HCT116 (cell line): ENCODE measurements around the gene KIF5A. TPM values are rescaled to one million over a fixed set of nuclear protein-coding genes. Genes with fewer than 3 reads are reported as not detected.

ENCODE experiments used
- ATAC-seq: fragments of 200-7000 bp; cut with Tn5 transposase; 2 replicates; pipeline ENCODE4 v1.9.1; 2020; ENCODE audit warnings: mild to moderate bottlenecking, moderate library complexity
- BruUV-seq: library from RNA; stranded (reverse); fragments of 400-500 nt; replicated peaks from 2 replicates; lab custom pipeline; 2021; lab: Mats Ljungman, UMichigan
- CTCF ChIA-PET: fragments of 300-600 bp; sonication (Branson Sonifier 250); formaldehyde crosslinking; loops from one replicate; lab custom pipeline; 2021; ENCODE audit warnings: antibody characterized with exemption; lab: Charles Lee
- POLR2A ChIA-PET: fragments of 300-600, 350-600 bp; sonication (Branson Sonifier 250); formaldehyde crosslinking; loops from one replicate; lab custom pipeline; 2021; ENCODE audit warnings: antibody characterized with exemption; lab: Charles Lee
- RAD21 ChIA-PET, 2 experiments: fragments of 300-600 bp; sonication (Branson Sonifier 250); formaldehyde crosslinking; loops; one replicate each; lab custom pipeline; 2023; ENCODE audit warnings: low total read pairs in 2 of 2; ENCODE audit not compliant: uncharacterized antibody in 2 of 2, unreplicated experiment in 2 of 2, low non-redundant PET in 1 of 2; lab: Charles Lee
- DNase-seq: peaks from one replicate; pipeline ENCODE4 v3.0.0-alpha.2; 2010; ENCODE audit warnings: low read depth, low spot score
- H2AFZ ChIP-seq: fragments of 200-600 bp; shearing (Covaris generic), sonication (generic); 2 replicates; pipeline ENCODE4 v1.6.1; 2017; ENCODE audit warnings: low read depth, mixed run types, mixed read lengths, antibody characterized with exemption, low read length; ENCODE audit not compliant: poor library complexity, severe bottlenecking
- H3K27ac ChIP-seq: 2 replicates; pipeline ENCODE4 v1.5.1; 2012; ENCODE audit warnings: low read depth, low read length
- H3K27me3 ChIP-seq: fragments of 200-600 bp; sonication (generic); 2 replicates; pipeline ENCODE4 v1.6.1; 2016; ENCODE audit warnings: mixed run types, low read length, mixed read lengths; ENCODE audit not compliant: insufficient read depth
- H3K36me3 ChIP-seq, 2 experiments: fragments of 200-500 bp in 1 of 2; fragments of 200-600 bp in 1 of 2; sonication (Bioruptor generic) in 1 of 2; sonication (generic) in 1 of 2; 2 replicates each; pipeline versions ENCODE4 v1.5.1 to v1.6.1; 2014 to 2016; ENCODE audit warnings: low read length in 2 of 2, inconsistent platforms in 1 of 2, mixed read lengths in 1 of 2, mixed run types in 1 of 2; ENCODE audit not compliant: insufficient read depth in 2 of 2, control insufficient read depth in 1 of 2
- H3K4me1 ChIP-seq, 2 experiments: fragments of 200-600 bp in 1 of 2; sonication (generic) in 1 of 2; 2 replicates each; pipeline versions ENCODE4 v1.5.1 to v1.6.1; 2012 to 2017; ENCODE audit warnings: low read length in 2 of 2, inconsistent platforms in 1 of 2, mild to moderate bottlenecking in 1 of 2, mixed read lengths in 1 of 2, mixed run types in 1 of 2, moderate library complexity in 1 of 2; ENCODE audit not compliant: insufficient read depth in 2 of 2, control insufficient read depth in 1 of 2
- H3K4me2 ChIP-seq: fragments of 200-600 bp; sonication (generic); 2 replicates; pipeline ENCODE4 v1.6.1; 2017; ENCODE audit warnings: mixed run types, low read length, mixed read lengths
- H3K4me3 ChIP-seq, 2 experiments: fragments of 200-600 bp in 1 of 2; sonication (generic) in 1 of 2; replicated peaks in 1 of 2; 2 replicates each; pipeline ENCODE4 v1.5.1; 2011 to 2016; ENCODE audit warnings: low read length in 2 of 2, control low read depth in 1 of 2, low read depth in 1 of 2, mild to moderate bottlenecking in 1 of 2, mixed read lengths in 1 of 2, mixed run types in 1 of 2
- H3K79me2 ChIP-seq: fragments of 200-600 bp; sonication (generic); 2 replicates; pipeline ENCODE4 v1.6.1; 2017; ENCODE audit warnings: mild to moderate bottlenecking, mixed run types, low read length, moderate library complexity, mixed read lengths; ENCODE audit not compliant: insufficient read depth
- H3K9ac ChIP-seq: fragments of 200-600 bp; sonication (generic); 2 replicates; pipeline ENCODE4 v1.6.1; 2016; ENCODE audit warnings: low read length, mixed read lengths
- H3K9me2 ChIP-seq: fragments of 200-600 bp; sonication (generic), shearing (Covaris generic); 2 replicates; pipeline ENCODE4 v1.6.1; 2017; ENCODE audit warnings: mixed run types, mild to moderate bottlenecking, moderate library complexity; ENCODE audit not compliant: insufficient read depth
- H3K9me3 ChIP-seq, 2 experiments: fragments of 200-500 bp in 1 of 2; fragments of 200-600 bp in 1 of 2; sonication (Bioruptor generic) in 1 of 2; sonication (generic) in 1 of 2; 2 replicates each; pipeline ENCODE4 v1.6.1; 2014 to 2017; ENCODE audit warnings: low read length in 2 of 2, mixed read lengths in 2 of 2, inconsistent platforms in 1 of 2, low read depth in 1 of 2, mild to moderate bottlenecking in 1 of 2, mixed run types in 1 of 2, moderate library complexity in 1 of 2; ENCODE audit not compliant: control insufficient read depth in 1 of 2, insufficient read depth in 1 of 2
- H4K20me1 ChIP-seq: fragments of 200-600 bp; sonication (generic), shearing (Covaris generic); 2 replicates; pipeline ENCODE4 v1.6.1; 2017; ENCODE audit warnings: mixed run types, mild to moderate bottlenecking, moderate library complexity; ENCODE audit not compliant: insufficient read depth
- CBX3 ChIP-seq: IDR thresholded peaks from 2 replicates; pipeline ENCODE4 v1.6.1; 2012; ENCODE audit warnings: low read depth
- EGR1 ChIP-seq: IDR thresholded peaks from 2 replicates; pipeline ENCODE4 v1.6.1; 2012; ENCODE audit warnings: low read depth
- ELF1 ChIP-seq: IDR thresholded peaks from 2 replicates; pipeline ENCODE4 v1.6.1; 2012; ENCODE audit warnings: low read depth, borderline replicate concordance
- EZH2phosphoT487 ChIP-seq: fragments of 200-600 bp; IDR thresholded peaks from 2 replicates; pipeline ENCODE4 v1.6.1; 2018; ENCODE audit warnings: antibody characterized with exemption, borderline replicate concordance
- FOSL1 ChIP-seq: IDR thresholded peaks from 2 replicates; pipeline ENCODE4 v1.6.1; 2012; ENCODE audit warnings: low read depth
- JUND ChIP-seq: IDR thresholded peaks from 2 replicates; pipeline ENCODE4 v1.6.1; 2012
- MAX ChIP-seq: IDR thresholded peaks from 2 replicates; pipeline ENCODE4 v1.6.1; 2012
- POLR2A ChIP-seq: IDR thresholded peaks from 2 replicates; pipeline ENCODE4 v1.7.0; 2011; ENCODE audit warnings: borderline replicate concordance; ENCODE audit not compliant: insufficient read depth, insufficient read length; ENCODE audit errors: extremely low read depth
- POLR2AphosphoS5 ChIP-seq: IDR thresholded peaks from 2 replicates; pipeline ENCODE4 v1.6.1; 2011; ENCODE audit warnings: mild to moderate bottlenecking, low read depth, low read length, moderate library complexity
- RAD21 ChIP-seq: IDR thresholded peaks from 2 replicates; pipeline ENCODE4 v1.6.1; 2012; ENCODE audit warnings: low read depth, mild to moderate bottlenecking
- SRF ChIP-seq: IDR thresholded peaks from 2 replicates; pipeline ENCODE4 v1.6.1; 2012; ENCODE audit warnings: low read depth
- TCF7L2 ChIP-seq: IDR thresholded peaks from 2 replicates; pipeline ENCODE4 v1.7.0; 2011; ENCODE audit warnings: borderline replicate concordance, inconsistent platforms; ENCODE audit not compliant: insufficient read depth, insufficient read length; ENCODE audit errors: extremely low read depth
- YY1 ChIP-seq: IDR thresholded peaks from 2 replicates; pipeline ENCODE4 v1.6.1; 2011; ENCODE audit warnings: low read length, low read depth, moderate library complexity, mild to moderate bottlenecking; ENCODE audit not compliant: insufficient replicate concordance; ENCODE audit errors: extremely low read depth
- ZBTB33 ChIP-seq: IDR thresholded peaks from 2 replicates; pipeline ENCODE4 v1.6.1; 2011; ENCODE audit warnings: mild to moderate bottlenecking, low read length, moderate library complexity; ENCODE audit not compliant: insufficient replicate concordance; ENCODE audit errors: extremely low read depth
- ZFX ChIP-seq: fragments of 450-650 bp; IDR thresholded peaks from 2 replicates; pipeline ENCODE4 v1.6.1; 2017
- ZNF274 ChIP-seq: fragments of 200-500 bp; sonication (Bioruptor generic); IDR thresholded peaks from 2 replicates; pipeline ENCODE4 v1.6.1; 2014; ENCODE audit warnings: mild to moderate bottlenecking, low read depth, low read length, inconsistent platforms
- intact Hi-C: fragments of 100-400 bp; cut with micrococcal nuclease; formaldehyde crosslinking; loops from 2 replicates; pipeline ENCODE4 v1.10.0; 2022
- total RNA-seq: library from RNA; stranded (reverse); gene quantifications from one replicate; pipeline ENCODE4 v1.2.1, GENCODE V29; 2021; ENCODE audit not compliant: unreplicated experiment
- TF ChIP-seq, protein P1 (sequence below): IDR thresholded peaks from 2 replicates; pipeline ENCODE4 v1.6.1; 2012

Gene KIF5A
- total RNA-seq, 1 experiment from 2014 or later = 5.2 TPM

DNA sequence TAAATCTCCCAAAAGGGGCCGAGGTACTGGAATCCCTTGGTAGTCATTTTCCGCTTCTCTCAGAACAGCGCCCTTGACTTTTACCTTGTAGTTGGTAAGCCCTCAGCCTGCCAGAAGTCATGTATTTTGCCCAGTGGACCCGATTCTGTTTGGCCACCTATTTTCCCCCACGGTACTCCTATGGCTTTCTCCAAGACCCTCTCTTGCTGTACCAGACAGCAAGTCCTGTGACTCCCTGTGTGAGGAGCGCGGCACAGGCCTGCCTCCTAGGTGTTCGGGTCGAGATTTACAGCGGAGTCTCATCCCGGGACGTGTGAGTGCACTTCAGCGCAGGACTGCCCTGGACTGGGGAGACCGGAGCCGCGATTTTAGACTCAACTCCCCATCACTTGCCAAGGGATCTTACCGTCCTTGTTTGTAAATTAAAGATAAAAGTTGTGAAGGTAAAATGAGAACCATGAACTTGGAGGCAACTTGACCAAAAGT lies 28.3 kb upstream of the KIF5A start:
- Histone ChIP-seq H2AFZ (no peak overlapping the region), H3K79me2 (peaks cover 61% of the 10 kb centered on the region), H3K9me2 (no peaks in the 10 kb centered on the region), H3K9ac (peak overlapping the region; percentile 79), H3K9me3 (no peaks in the 10 kb centered on the region), H3K27ac (peak overlapping the region; percentile 85), H3K27me3 (no peaks in the 10 kb centered on the region), H3K4me2 (peak overlapping the region; percentile 94), H3K4me1 (peaks cover 24 to 56% of the 10 kb centered on the region in 2 experiments), H4K20me1 (peaks cover 7% of the 10 kb centered on the region; the same call in 1 of the 2 replicates), H3K36me3 (peaks cover 15 to 31% of the 10 kb centered on the region in 2 experiments), H3K4me3 (peak overlapping the region in 1 of 2 experiments; percentile 93; a peak in 3 of 4 replicates)
- peak; percentile 53 for TF ChIP-seq POLR2A
- TF ChIP-seq ZFX = no peak
- no peak for TF ChIP-seq RAD21
- POLR2A ChIA-PET = interaction anchor here (0.9 to 1.3 kb wide), 2 partner anchors 11 to 22 kb away, joined by 3 read pairs; no protein-coding TSS in a partner anchor
- no TSS peak for BruUV-seq
- intact Hi-C loops = no loop called here
- CTCF ChIA-PET = no interaction called here
- RAD21 ChIA-PET = interaction anchor here in 1 of 2 experiments (0.7 kb wide), 1 partner anchor 11 kb away, joined by 3 read pairs; no protein-coding TSS in a partner anchor
- DNase-seq (no peak), ATAC-seq (no peak)

- RAD21 ChIA-PET = no interaction called here
- no peak within 1 kb of the TSS for H2AFZ ChIP-seq
- intact Hi-C loops = no loop called here
- DNase-seq = peak; percentile 75
- H4K20me1 ChIP-seq = peaks cover 7% of the 10 kb centered on the region; the same call in 1 of the 2 replicates
- no peaks in the 10 kb centered on the region for H3K27me3 ChIP-seq
- no peaks in the 10 kb centered on the region for H3K9me2 ChIP-seq
- H3K9ac ChIP-seq = peak within 1 kb of the TSS; percentile 79
- POLR2A ChIA-PET = no interaction called here
- H3K36me3 ChIP-seq = peaks cover 12 to 29% of the 10 kb centered on the region in 2 experiments
- CTCF ChIA-PET = no interaction called here
- peaks cover 24 to 55% of the 10 kb centered on the region in 2 experiments for H3K4me1 ChIP-seq
- H3K79me2 ChIP-seq = peaks cover 56% of the 10 kb centered on the region
- H3K9me3 ChIP-seq = no peaks in the 10 kb centered on the region
- peak within 1 kb of the TSS; percentile 85 for H3K27ac ChIP-seq
- TF ChIP-seq EGR1 (no peak), MAX (no peak), ELF1 (no peak), JUND (no peak), POLR2A (no peak), SRF (no peak), RAD21 (no peak), TCF7L2 (peak; percentile 96), YY1 (no peak), POLR2AphosphoS5 (peak; percentile 64), FOSL1 (no peak), CBX3 (no peak), ZBTB33 (no peak), ZNF274 (no peak), EZH2phosphoT487 (no peak)
- TF ChIP-seq, protein P1, sequence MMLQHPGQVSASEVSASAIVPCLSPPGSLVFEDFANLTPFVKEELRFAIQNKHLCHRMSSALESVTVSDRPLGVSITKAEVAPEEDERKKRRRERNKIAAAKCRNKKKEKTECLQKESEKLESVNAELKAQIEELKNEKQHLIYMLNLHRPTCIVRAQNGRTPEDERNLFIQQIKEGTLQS = no peak
- H3K4me2 ChIP-seq = peak within 1 kb of the TSS; percentile 94
- ATAC-seq = peak; percentile 37
- no TSS peak for BruUV-seq
- H3K4me3 ChIP-seq = peak within 1 kb of the TSS; percentile 60 to 93
Measured at GRCh38 chr12:57522011-57522886, 27.6 kb upstream of the KIF5A start, which contains the start of gene MBD6. MBD6 (plus strand) TSS chr12:57522824; CDS start chr12:57524304, 1,480 bp downstream.
